Stimulated activated CD8-positive, alpha-beta memory T cell treated with anti-CD3 and anti-CD28 coated beads, Interleukin-7, amount 100 ng/mL, for 24 hours (primary cell): ENCODE measurements around the gene MKX.
"Not testable (repeated sequence)": the region's sequence is repeated elsewhere in the genome, so short reads cannot be mapped to it uniquely, and the experiment has no call there.

Experiments used
- DNase-seq: peaks from one replicate; pipeline ENCODE4 v3.0.0-alpha.2; 2020; ENCODE audit warnings: low read depth

MKX gene

DNA sequence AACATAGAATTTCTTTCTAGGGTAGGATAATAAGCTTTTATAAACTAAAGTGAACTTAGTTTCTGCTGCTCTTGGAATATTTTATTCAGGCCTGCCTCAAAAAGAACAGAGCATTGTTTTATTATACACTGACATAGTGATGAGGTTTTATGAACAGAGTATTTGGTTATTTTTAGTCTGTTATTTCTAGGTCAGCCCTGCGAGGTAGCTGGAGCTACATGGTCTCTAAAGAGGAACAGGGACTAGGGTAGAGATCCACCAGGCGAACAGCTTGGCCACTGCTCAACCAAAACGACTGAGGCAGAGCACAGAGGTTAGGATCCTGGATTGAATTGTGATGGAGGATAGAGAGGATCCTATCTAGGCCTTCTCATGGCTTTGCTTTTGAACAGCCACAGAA is 53.0 kb downstream of the MKX start:
- no peak for DNase-seq

DNA sequence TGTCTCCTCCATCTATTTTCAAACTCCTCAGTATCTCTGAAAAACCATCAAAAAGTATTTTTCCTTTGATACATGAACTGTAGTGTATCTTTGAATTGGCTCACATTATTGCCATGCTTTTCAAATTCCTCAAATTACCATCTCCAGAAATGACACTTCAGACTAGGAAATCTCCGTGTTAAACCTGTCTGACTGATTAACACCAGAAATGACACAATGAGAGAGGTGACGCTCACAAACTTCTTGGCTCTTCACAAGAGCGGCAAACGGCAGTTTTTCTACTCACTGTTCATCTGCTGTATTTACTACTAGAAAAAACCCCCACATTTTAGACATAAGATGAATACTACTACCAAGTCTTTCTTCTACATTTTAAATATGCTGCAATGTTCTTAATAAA is 56.6 kb downstream of the MKX start:
- no peak for DNase-seq

- no peak for DNase-seq
These were observed 57.3 kb downstream of the MKX start for GRCh38 chr10:27688276-27688675.

DNA sequence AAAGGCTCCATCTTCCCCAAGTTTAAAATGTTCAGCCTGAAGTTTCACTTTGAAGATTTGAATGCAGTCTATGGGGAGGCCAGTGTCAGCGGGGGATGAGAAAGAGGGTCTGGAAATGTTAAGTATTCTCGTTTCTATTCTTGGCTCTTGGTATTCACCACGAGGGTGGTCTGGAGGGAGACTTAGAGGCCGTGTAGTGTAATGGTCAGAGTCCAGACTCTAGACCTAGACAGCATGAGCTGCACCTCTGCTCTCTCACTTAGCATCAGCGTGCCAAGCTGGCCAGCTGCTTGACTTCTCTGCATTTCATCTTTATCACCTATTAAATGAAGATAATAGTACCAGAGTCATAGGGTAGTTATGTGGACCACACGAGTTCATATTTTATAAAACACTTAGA is 57.9 kb downstream of the MKX start:
- no peak for DNase-seq

DNA sequence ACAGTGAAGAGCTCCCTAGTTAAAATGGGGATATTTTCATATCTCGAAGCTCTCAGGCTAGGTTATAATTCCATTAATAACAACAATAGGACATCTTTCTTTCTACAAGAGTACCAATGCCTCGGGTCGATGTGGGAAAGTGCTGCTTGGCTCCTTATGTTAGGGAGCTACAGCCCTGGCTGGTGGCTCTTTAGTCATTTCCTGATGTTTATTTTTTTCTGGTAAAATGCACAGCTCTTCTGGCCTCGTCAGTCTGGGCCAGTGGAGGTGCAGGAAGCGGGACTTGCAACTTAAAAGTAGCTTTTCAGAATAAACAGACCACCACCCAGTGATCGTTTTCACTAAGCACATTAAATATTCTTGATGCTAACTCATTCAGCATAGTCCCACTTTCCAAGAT is 58.3 kb downstream of the MKX start:
- DNase-seq: no peak

DNA sequence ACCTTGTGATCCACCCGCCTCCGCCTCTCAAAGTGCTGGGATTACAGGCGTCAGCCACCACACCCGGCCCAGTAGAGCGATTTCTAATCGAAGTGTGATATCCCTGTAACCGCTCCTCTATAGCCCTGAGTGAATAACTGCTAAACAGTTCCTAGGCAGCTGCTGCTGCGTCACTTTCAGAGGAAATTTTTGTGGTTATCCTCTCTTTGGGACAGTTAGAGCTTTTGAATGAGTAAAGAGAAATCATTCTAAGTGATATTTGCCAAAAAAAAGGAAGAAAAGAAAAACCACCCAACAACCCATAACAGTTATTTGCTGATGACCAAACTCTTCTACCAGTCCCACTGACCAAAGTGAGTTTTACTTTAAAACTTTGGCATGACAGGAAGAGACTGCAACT is 59.9 kb downstream of the MKX start:
- no peak for DNase-seq

- DNase-seq: no peak
These were observed 62.4 kb downstream of the MKX start for GRCh38 chr10:27683226-27683625.

GRCh38 chr10:27681795-27682194 is 63.8 kb downstream of the MKX start:
- not testable (repeated sequence) for DNase-seq

- no peak for DNase-seq
These were observed 64.7 kb downstream of the MKX start for GRCh38 chr10:27680691-27681605.

GRCh38 chr10:27680006-27680557 is 65.5 kb downstream of the MKX start:
- DNase-seq: no peak

GRCh38 chr10:27679369-27679912 is 66.2 kb downstream of the MKX start:
- DNase-seq: no peak

DNA sequence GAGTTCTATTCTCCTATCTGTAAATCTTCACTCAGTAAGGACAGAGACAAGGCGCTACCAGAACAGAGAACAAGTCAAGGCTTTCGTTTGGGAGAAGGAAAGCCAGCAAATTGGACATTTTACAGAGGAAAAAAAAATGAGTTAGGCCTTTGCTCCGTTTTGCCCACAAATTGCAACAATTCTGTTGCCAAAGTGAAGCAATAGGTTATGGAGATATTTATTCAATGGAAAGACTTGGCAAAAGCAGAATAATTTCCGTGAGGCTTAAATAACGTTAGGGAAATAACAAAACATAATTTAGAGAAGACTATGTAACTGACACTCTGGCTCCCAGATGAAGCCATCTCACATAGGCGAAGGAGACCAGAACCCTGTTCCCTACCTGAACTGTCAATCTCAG is 67.5 kb downstream of the MKX start:
- no peak for DNase-seq

- DNase-seq: no peak
These were observed 72.6 kb downstream of the MKX start for GRCh38 chr10:27673065-27673464.

GRCh38 chr10:27671821-27672220 is 73.8 kb downstream of the MKX start:
- no peak for DNase-seq

DNA sequence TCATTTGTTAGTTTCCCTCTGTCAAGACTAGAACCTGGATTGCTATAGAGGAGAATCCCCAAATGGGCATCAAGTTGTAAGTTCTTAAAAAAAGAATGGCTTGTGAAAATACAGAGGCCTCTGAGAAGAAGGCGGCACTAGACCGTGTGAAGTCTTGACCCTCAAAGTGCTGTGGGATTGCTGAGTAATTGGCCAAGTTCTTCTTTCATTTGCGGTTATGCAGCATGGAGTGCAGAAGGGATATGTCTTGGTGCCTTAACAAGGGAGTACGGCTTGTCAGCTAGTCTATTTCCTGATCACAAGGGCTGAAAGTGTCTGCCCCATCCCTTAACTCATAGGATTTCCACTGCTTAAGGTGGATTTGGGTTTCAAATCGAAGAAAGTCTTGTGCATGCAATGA is 81.2 kb downstream of the MKX start:
- DNase-seq: no peak

DNA sequence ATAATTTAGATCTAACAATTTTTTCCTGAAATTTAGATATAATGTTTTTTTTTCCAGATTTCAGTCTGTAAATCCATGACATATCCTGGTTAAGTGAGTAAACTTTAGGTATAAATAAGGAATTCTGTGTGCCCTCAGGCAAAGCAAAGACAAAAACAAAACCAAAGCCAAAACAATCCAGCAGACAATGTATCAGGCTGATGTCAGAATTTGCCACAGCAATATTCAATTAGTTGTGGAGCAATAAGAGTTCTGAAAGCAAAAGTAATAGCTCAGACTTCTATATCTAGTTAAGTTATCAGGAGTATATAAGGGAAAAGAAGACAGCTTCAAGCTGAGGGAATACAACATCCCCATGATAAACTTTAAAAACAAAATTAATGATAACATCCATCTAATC is 82.0 kb downstream of the MKX start:
- no peak for DNase-seq

GRCh38 chr10:27661514-27662286 is 83.9 kb downstream of the MKX start:
- DNase-seq: no peak

- DNase-seq: no peak
These were observed 84.9 kb downstream of the MKX start for GRCh38 chr10:27660711-27661110.

GRCh38 chr10:27660268-27660667 is 85.4 kb downstream of the MKX start:
- DNase-seq: no peak

DNA sequence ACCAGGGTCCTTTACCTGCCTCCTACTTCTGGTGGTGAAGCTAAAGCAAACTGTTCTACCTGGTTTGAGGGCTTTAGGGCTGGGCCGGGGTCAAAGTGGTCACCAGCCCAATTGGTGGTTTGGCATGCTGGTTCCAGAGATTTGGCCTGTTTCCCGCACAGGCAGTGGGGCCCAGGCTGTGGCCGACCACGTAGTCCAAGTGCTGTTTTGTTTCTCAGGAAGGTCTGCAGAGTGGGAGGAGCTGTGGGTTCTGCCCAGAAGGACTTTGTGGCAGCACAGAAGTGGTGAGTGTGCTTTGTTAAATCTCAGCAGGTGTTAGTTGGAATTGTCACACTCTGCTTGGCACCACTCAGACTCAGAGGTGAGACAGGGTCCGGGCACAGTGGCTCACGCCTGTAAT is 85.8 kb downstream of the MKX start:
- DNase-seq: no peak

DNA sequence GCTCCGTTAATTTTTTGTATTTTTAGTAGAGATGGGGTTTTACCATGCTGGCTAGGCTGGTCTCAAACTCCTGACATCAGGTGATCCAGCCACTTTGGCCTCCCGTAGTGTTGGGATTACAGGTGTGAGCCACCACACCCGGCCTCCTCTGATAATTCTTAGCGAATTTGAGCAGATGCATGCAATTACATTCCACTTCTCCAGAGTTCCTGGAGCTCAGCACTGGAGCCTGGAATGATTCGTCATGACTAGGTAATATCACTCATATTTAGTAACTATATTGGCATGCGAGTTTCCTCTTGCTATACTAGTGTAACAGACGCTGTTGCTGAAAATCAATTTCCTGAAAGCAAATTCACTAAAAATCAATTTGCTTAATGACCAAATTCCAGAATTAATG is 86.8 kb downstream of the MKX start:
- no peak for DNase-seq

- no peak for DNase-seq
These were observed 90.3 kb downstream of the MKX start for GRCh38 chr10:27655296-27655695.

- DNase-seq: no peak
These were observed 91.3 kb downstream of the MKX start for GRCh38 chr10:27654284-27654683.
